ENCODE results near the gene CCHCR1.

The CCHCR1 gene

DNA sequence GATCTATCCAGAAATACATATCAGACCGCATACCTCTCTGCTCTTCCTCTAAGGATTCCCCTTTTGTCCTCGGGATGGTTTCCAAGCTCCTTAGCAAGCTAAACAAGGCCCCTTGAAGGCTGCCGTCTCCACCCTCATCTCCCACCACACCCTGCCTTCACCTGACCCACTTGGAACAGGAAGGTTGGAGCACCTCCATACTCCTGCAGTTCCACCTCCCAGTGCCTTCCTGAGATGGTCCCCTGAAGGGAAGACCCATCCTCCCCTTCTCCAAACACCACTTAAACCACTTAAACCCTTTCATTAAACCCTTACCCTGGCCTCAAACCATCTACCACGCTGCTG is 21.4 kb upstream of the CCHCR1 start:
- no peak overlapping the region for H4K91ac ChIP-seq (ENCODE audit: low read length)
- H3K4me1 ChIP-seq (ENCODE audit: control insufficient read depth, insufficient read depth, low read depth, low read length), result peaks cover 8% of the 10 kb centered on the region
- H2BK12ac ChIP-seq (ENCODE audit: low read length in 2 of 2), result peak overlapping the region in 1 of 2 experiments; percentile 16
- 92% methylated on average over 4 of the region's 4 CpGs for WGBS
- H3K9me3 ChIP-seq (ENCODE audit: control insufficient read depth, low read length), result no peaks in the 10 kb centered on the region
- no peak overlapping the region for H3K23ac ChIP-seq (ENCODE audit: low read length in 2 of 2)
- H3K4ac ChIP-seq (ENCODE audit: low read depth in 1 of 2, low read length in 2 of 2), result peak overlapping the region in 1 of 2 experiments; percentile 77
- peak overlapping the region; percentile 87 for H4K8ac ChIP-seq (ENCODE audit: low read length)
- peak overlapping the region; percentile 57 for H2AK5ac ChIP-seq (ENCODE audit: low read length, severe bottlenecking)
- no peak for DNase-seq
- no peak overlapping the region for H2BK120ac ChIP-seq (ENCODE audit: low read depth, low read length)
- H3K27me3 ChIP-seq (ENCODE audit: control insufficient read depth in 1 of 2, insufficient read depth in 1 of 2, low read length in 2 of 2), result no peaks in the 10 kb centered on the region
- peaks cover 0 to 37% of the 10 kb centered on the region in 2 experiments for H3K36me3 ChIP-seq (ENCODE audit: control insufficient read depth in 1 of 2, insufficient read depth in 2 of 2, low read depth in 1 of 2, low read length in 2 of 2)
- no peak overlapping the region for H3K9ac ChIP-seq (ENCODE audit: low read length)
- H3K4me2 ChIP-seq (ENCODE audit: low read length, poor library complexity, severe bottlenecking), result no peak overlapping the region
- peaks cover 28% of the 10 kb centered on the region for H3K79me1 ChIP-seq (replicated peaks; ENCODE audit: low read length, poor library complexity, severe bottlenecking)
- no peak overlapping the region for H2AFZ ChIP-seq (ENCODE audit: low read depth, low read length)
- no peak overlapping the region for H3K18ac ChIP-seq (ENCODE audit: low read depth in 1 of 2, low read length in 2 of 2)
- H2BK15ac ChIP-seq (ENCODE audit: low read depth, poor library complexity, severe bottlenecking), result no peak overlapping the region
- no peak overlapping the region for H2BK5ac ChIP-seq (ENCODE audit: low read depth, low read length, poor library complexity, severe bottlenecking)
- H3K4me3 ChIP-seq (ENCODE audit: insufficient read depth in 1 of 2, low read depth in 1 of 2, low read length in 2 of 2), result no peak overlapping the region
- no peak overlapping the region for H3K27ac ChIP-seq (ENCODE audit: low read length, poor library complexity, severe bottlenecking)
- no peak overlapping the region for H3K14ac ChIP-seq (ENCODE audit: low read length in 2 of 2)

DNA sequence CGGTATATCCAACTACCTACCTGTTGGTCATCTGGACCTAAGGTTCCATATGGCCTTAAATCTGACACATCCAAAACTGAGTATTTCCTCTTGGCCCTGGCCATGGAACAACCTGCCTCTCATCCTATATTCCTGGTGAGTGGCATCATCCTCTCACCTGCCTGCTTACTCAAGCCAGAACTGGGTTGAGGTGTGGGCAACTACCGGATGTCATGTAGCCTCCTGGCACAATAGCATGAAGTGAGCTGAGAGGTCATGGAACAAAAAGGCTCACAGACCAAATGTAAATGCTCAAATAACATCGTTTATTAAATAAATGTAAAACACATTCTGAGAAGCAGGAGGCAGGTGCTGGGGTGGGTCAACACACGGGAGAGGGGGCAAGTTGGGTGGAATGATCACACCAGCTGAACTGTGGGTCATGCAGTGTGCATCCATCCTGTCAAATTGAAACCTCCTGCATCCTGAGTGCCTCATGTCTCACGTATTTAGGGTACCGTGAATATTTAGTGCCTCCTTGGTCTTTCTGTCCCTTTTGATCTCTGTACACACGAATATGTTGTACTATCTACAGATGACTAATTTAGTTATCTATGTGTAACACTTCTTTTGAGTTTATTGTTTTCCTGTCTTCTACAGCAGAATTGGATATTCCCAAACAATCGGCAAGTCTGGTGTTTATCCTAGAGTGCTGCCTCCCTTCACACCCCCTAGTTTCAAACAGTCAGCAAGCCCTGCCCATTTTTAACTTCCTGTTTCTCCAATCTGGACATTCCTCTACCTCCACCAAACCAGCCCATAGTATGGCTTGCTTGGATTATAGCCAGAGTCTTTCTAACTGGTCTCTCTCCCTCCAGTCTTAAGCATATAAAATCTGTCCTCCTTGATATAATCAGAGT is 20.8 kb upstream of the CCHCR1 start:
- Histone ChIP-seq H2BK120ac (ENCODE audit: low read depth, low read length) (no peak overlapping the region), H3K18ac (ENCODE audit: low read depth in 1 of 2, low read length in 2 of 2) (no peak overlapping the region), H3K4me1 (ENCODE audit: control insufficient read depth, insufficient read depth, low read depth, low read length) (peaks cover 11% of the 10 kb centered on the region), H3K4me3 (ENCODE audit: insufficient read depth in 1 of 2, low read depth in 1 of 2, low read length in 2 of 2) (no peak overlapping the region), H3K4ac (ENCODE audit: low read depth in 1 of 2, low read length in 2 of 2) (no peak overlapping the region), H4K91ac (ENCODE audit: low read length) (no peak overlapping the region), H2BK5ac (ENCODE audit: low read depth, low read length, poor library complexity, severe bottlenecking) (no peak overlapping the region), H3K23ac (ENCODE audit: low read length in 2 of 2) (no peak overlapping the region), H3K9me3 (ENCODE audit: control insufficient read depth, low read length) (no peaks in the 10 kb centered on the region), H3K9ac (ENCODE audit: low read length) (no peak overlapping the region), H3K79me1 (replicated peaks; ENCODE audit: low read length, poor library complexity, severe bottlenecking) (peaks cover 35% of the 10 kb centered on the region), H2AK5ac (ENCODE audit: low read length, severe bottlenecking) (no peak overlapping the region), H4K8ac (ENCODE audit: low read length) (no peak overlapping the region), H3K27ac (ENCODE audit: low read length, poor library complexity, severe bottlenecking) (no peak overlapping the region), H2AFZ (ENCODE audit: low read depth, low read length) (no peak overlapping the region), H3K4me2 (ENCODE audit: low read length, poor library complexity, severe bottlenecking) (no peak overlapping the region), H3K14ac (ENCODE audit: low read length in 2 of 2) (no peak overlapping the region), H2BK12ac (ENCODE audit: low read length in 2 of 2) (no peak overlapping the region), H3K36me3 (ENCODE audit: control insufficient read depth in 1 of 2, insufficient read depth in 2 of 2, low read depth in 1 of 2, low read length in 2 of 2) (peaks cover 0 to 37% of the 10 kb centered on the region in 2 experiments), H3K27me3 (ENCODE audit: control insufficient read depth in 1 of 2, insufficient read depth in 1 of 2, low read length in 2 of 2) (no peaks in the 10 kb centered on the region), H2BK15ac (ENCODE audit: low read depth, poor library complexity, severe bottlenecking) (no peak overlapping the region)
- WGBS, result 75% methylated on average over 5 of the region's 8 CpGs
- DNase-seq, result no peak

DNA sequence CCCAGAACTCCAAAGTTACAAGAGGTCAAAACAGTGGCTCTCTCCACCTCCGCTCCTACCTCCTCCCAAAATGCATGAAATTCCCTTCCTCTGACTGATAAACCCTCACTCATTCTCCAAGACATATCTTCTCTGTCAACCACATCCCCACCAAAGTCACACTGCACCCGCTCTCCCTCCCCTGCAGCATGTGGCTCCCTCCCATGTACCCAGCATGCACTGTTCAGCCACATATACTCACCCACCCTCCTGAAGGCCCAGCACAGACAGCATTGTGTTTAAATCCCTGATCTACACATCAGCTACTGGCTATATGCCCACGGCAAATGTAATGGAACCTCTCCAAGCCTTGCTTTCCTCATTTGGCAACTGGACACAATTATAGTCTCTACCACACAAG is 18.4 kb upstream of the CCHCR1 start:
- H3K18ac ChIP-seq (ENCODE audit: low read depth in 1 of 2, low read length in 2 of 2), result no peak overlapping the region
- H3K36me3 ChIP-seq (ENCODE audit: control insufficient read depth in 1 of 2, insufficient read depth in 2 of 2, low read depth in 1 of 2, low read length in 2 of 2), result peaks cover 0 to 33% of the 10 kb centered on the region in 2 experiments
- H2AK5ac ChIP-seq (ENCODE audit: low read length, severe bottlenecking), result no peak overlapping the region
- H3K4me2 ChIP-seq (ENCODE audit: low read length, poor library complexity, severe bottlenecking), result no peak overlapping the region
- peaks cover 48% of the 10 kb centered on the region for H3K79me1 ChIP-seq (replicated peaks; ENCODE audit: low read length, poor library complexity, severe bottlenecking)
- H2AFZ ChIP-seq (ENCODE audit: low read depth, low read length), result no peak overlapping the region
- H4K91ac ChIP-seq (ENCODE audit: low read length), result no peak overlapping the region
- H4K8ac ChIP-seq (ENCODE audit: low read length), result no peak overlapping the region
- no peak overlapping the region for H3K4me3 ChIP-seq (ENCODE audit: insufficient read depth in 1 of 2, low read depth in 1 of 2, low read length in 2 of 2)
- H3K27me3 ChIP-seq (ENCODE audit: control insufficient read depth in 1 of 2, insufficient read depth in 1 of 2, low read length in 2 of 2), result no peaks in the 10 kb centered on the region
- no peak overlapping the region for H2BK12ac ChIP-seq (ENCODE audit: low read length in 2 of 2)
- no peak overlapping the region for H3K23ac ChIP-seq (ENCODE audit: low read length in 2 of 2)
- H3K27ac ChIP-seq (ENCODE audit: low read length, poor library complexity, severe bottlenecking), result no peak overlapping the region
- no peaks in the 10 kb centered on the region for H3K9me3 ChIP-seq (ENCODE audit: control insufficient read depth, low read length)
- H3K4me1 ChIP-seq (ENCODE audit: control insufficient read depth, insufficient read depth, low read depth, low read length), result peaks cover 18% of the 10 kb centered on the region
- H2BK15ac ChIP-seq (ENCODE audit: low read depth, poor library complexity, severe bottlenecking), result no peak overlapping the region
- no peak for DNase-seq
- no peak overlapping the region for H2BK120ac ChIP-seq (ENCODE audit: low read depth, low read length)
- no peak overlapping the region for H3K9ac ChIP-seq (ENCODE audit: low read length)
- H2BK5ac ChIP-seq (ENCODE audit: low read depth, low read length, poor library complexity, severe bottlenecking), result no peak overlapping the region
- WGBS, result 81% methylated on average over 3 of the region's 3 CpGs
- H3K14ac ChIP-seq (ENCODE audit: low read length in 2 of 2), result no peak overlapping the region
- H3K4ac ChIP-seq (ENCODE audit: low read depth in 1 of 2, low read length in 2 of 2), result no peak overlapping the region

DNA sequence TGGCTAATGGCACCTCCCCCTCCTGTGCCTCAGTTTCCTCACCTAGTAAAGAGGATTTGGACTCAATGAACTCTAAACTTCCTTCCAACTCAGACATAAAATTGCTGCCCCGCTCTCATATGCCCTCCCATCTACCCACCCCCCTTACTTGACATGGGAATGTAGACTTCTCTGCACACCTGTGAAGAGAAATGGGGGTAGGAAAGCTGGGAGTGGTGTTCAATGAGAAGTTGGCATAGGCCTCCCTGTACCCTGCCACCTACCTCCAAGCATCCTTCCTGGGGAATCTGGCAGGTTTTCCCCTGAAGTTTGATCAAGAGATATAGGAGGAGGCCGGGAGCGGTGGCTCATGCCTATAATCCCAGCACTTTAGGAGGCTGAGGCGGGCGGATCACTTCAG is 16.8 kb upstream of the CCHCR1 start:
- H3K9ac ChIP-seq (ENCODE audit: low read length), result no peak overlapping the region
- H3K23ac ChIP-seq (ENCODE audit: low read length in 2 of 2), result no peak overlapping the region
- no peak overlapping the region for H3K14ac ChIP-seq (ENCODE audit: low read length in 2 of 2)
- no peak overlapping the region for H2BK5ac ChIP-seq (ENCODE audit: low read depth, low read length, poor library complexity, severe bottlenecking)
- no peak for DNase-seq
- H2AFZ ChIP-seq (ENCODE audit: low read depth, low read length), result no peak overlapping the region
- H3K27me3 ChIP-seq (ENCODE audit: control insufficient read depth in 1 of 2, insufficient read depth in 1 of 2, low read length in 2 of 2), result peaks cover 0 to 14% of the 10 kb centered on the region in 2 experiments
- H3K9me3 ChIP-seq (ENCODE audit: control insufficient read depth, low read length), result no peaks in the 10 kb centered on the region
- H3K79me1 ChIP-seq (replicated peaks; ENCODE audit: low read length, poor library complexity, severe bottlenecking), result peaks cover 46% of the 10 kb centered on the region
- H3K27ac ChIP-seq (ENCODE audit: low read length, poor library complexity, severe bottlenecking), result no peak overlapping the region
- H3K36me3 ChIP-seq (ENCODE audit: control insufficient read depth in 1 of 2, insufficient read depth in 2 of 2, low read depth in 1 of 2, low read length in 2 of 2), result peaks cover 0 to 25% of the 10 kb centered on the region in 2 experiments
- H3K4ac ChIP-seq (ENCODE audit: low read depth in 1 of 2, low read length in 2 of 2), result no peak overlapping the region
- no peak overlapping the region for H2BK15ac ChIP-seq (ENCODE audit: low read depth, poor library complexity, severe bottlenecking)
- H2AK5ac ChIP-seq (ENCODE audit: low read length, severe bottlenecking), result no peak overlapping the region
- H3K4me2 ChIP-seq (ENCODE audit: low read length, poor library complexity, severe bottlenecking), result no peak overlapping the region
- no peak overlapping the region for H3K18ac ChIP-seq (ENCODE audit: low read depth in 1 of 2, low read length in 2 of 2)
- WGBS, result 96% methylated on average over 3 of the region's 5 CpGs
- H4K8ac ChIP-seq (ENCODE audit: low read length), result no peak overlapping the region
- H3K4me1 ChIP-seq (ENCODE audit: control insufficient read depth, insufficient read depth, low read depth, low read length), result peaks cover 20% of the 10 kb centered on the region
- no peak overlapping the region for H4K91ac ChIP-seq (ENCODE audit: low read length)
- no peak overlapping the region for H3K4me3 ChIP-seq (ENCODE audit: insufficient read depth in 1 of 2, low read depth in 1 of 2, low read length in 2 of 2)
- H2BK12ac ChIP-seq (ENCODE audit: low read length in 2 of 2), result no peak overlapping the region
- no peak overlapping the region for H2BK120ac ChIP-seq (ENCODE audit: low read depth, low read length)

Data from mesenchymal stem cell (in vitro differentiated cells and primary cell).